ENCODE data around the gene FBXW5. TPM values are rescaled to one million over a fixed set of nuclear protein-coding genes. Genes with fewer than 3 reads are reported as not detected.

The FBXW5 gene
- total and polyA plus RNA-seq, 8 donors = 47.7 to 435 (median 120) TPM

- WGBS, 5 donors = 39 to 65% (median 45%) methylated on average over 19 to 26 of the region's 26 CpGs
- intact Hi-C loops (cut with DNase I; ENCODE audit: low total_unique reads) = loop anchor here (10.0 kb wide), 1 partner anchor 92 kb away; the partner anchor contains the start of gene MAMDC4
- no peaks in the 10 kb centered on the region for H3K9me3 ChIP-seq
- peak overlapping the region; percentile 4 to 42 (median 36) for H3K27ac ChIP-seq
- H3K4me3 ChIP-seq = no peak overlapping the region
- no peaks in the 10 kb centered on the region for H3K27me3 ChIP-seq
- TF ChIP-seq POLR2AphosphoS5 (IDR thresholded peaks at IDR 0.05) = no peak
- no peak for TF ChIP-seq EP300 (IDR thresholded peaks at IDR 0.05)
- no peak for TF ChIP-seq POLR2A (IDR thresholded peaks at IDR 0.05)
- DNase-seq = peak in 1 of 2 donors; percentile 27
- peaks cover 8 to 10% (median 10%) of the 10 kb centered on the region in 4 donors for H3K36me3 ChIP-seq
- H3K4me1 ChIP-seq = peaks cover 44 to 73% (median 70%) of the 10 kb centered on the region in 4 donors
These were observed 2.7 kb upstream of the FBXW5 start for GRCh38 chr9:136947028-136947891.

- DNase-seq = peak in 1 of 2 donors; percentile 35
- intact Hi-C loops (cut with DNase I; ENCODE audit: low total_unique reads) = loop anchor here (10.0 kb wide), 1 partner anchor 92 kb away; the partner anchor contains the start of gene MAMDC4
- TF ChIP-seq EP300 (IDR thresholded peaks at IDR 0.05) = no peak
- no peak for TF ChIP-seq POLR2A (IDR thresholded peaks at IDR 0.05)
- TF ChIP-seq CTCF (IDR thresholded peaks at IDR 0.05) = no peak
- TF ChIP-seq POLR2AphosphoS5 (IDR thresholded peaks at IDR 0.05) = no peak
- Histone ChIP-seq H3K36me3 (peaks cover 16 to 18% (median 18%) of the 10 kb centered on the region in 4 donors), H3K27me3 (no peaks in the 10 kb centered on the region), H3K9me3 (no peaks in the 10 kb centered on the region), H3K27ac (peak overlapping the region in 1 of 5 donors; percentile 42), H3K4me3 (no peak overlapping the region), H3K4me1 (peaks cover 44 to 75% (median 68%) of the 10 kb centered on the region in 4 donors)
- WGBS, 5 donors = 69 to 81% (median 73%) methylated on average over 19 to 27 of the region's 27 CpGs
These were observed 1.9 kb upstream of the FBXW5 start for GRCh38 chr9:136946228-136947027.

DNA sequence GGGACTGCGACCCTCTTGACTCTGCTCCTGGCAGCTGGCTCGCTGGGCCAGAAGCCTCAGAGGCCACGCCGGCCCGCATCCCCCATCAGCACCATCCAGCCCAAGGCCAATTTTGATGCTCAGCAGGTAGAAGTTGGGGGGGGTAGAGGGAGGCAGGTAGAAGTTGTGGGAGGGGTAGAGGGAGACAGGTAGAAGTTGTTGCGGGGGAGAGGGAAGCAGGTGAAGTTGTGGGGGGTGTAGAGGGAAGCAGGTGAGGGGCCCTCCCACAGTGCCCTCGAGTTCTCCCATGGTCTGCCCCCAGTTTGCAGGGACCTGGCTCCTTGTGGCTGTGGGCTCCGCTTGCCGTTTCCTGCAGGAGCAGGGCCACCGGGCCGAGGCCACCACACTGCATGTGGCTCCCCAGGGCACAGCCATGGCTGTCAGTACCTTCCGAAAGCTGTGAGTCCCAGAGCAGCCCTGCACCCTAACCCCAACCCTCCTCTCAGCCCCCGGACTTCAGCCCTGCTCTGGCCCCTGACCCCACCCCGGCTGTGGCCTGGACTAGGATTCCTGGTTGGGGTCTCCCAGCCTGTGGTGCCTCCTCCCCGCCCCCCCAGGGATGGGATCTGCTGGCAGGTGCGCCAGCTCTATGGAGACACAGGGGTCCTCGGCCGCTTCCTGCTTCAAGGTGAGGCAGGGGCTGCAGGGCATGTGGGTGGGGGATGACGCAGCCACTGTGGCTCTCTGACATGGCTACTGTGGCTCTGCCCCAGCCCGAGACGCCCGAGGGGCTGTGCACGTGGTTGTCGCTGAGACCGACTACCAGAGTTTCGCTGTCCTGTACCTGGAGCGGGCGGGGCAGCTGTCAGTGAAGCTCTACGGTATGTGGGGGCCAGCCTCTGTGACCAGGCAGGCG, 1.0 kb upstream of the FBXW5 start:
- Histone ChIP-seq H3K36me3 (peaks cover 24 to 27% (median 27%) of the 10 kb centered on the region in 4 donors), H3K4me3 (peak overlapping the region in 1 of 4 donors; percentile 99), H3K27ac (no peak overlapping the region), H3K4me1 (peaks cover 39 to 66% (median 63%) of the 10 kb centered on the region in 4 donors), H3K27me3 (no peaks in the 10 kb centered on the region), H3K9me3 (no peaks in the 10 kb centered on the region)
- intact Hi-C loops (cut with DNase I; ENCODE audit: low total_unique reads) = loop anchor here (10.0 kb wide), 1 partner anchor 91 kb away; the partner anchor contains the start of gene MAMDC4
- peak in 1 of 2 donors; percentile 35 for DNase-seq
- no peak for TF ChIP-seq POLR2AphosphoS5 (IDR thresholded peaks at IDR 0.05)
- no peak for TF ChIP-seq POLR2A (IDR thresholded peaks at IDR 0.05)
- TF ChIP-seq EP300 (IDR thresholded peaks at IDR 0.05) = no peak
- TF ChIP-seq CTCF (IDR thresholded peaks at IDR 0.05) = no peak
- WGBS, 5 donors = 81 to 87% (median 83%) methylated on average over 14 to 30 of the region's 30 CpGs

DNA sequence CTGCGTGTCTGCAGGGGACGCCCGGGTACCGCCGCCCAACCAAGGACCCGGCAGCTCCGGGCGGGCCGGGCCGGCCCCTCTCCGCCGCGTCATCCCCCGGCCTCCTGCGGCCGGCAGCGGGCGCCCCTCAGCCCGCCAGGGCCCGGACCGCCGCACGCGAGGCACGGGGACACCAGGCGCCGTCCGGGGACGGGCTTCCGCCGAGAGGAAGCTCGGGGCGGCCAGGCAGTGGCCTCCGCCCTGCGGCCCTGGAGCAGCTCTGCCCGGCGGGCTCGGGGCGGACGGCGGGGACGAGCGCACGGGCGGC, 373 bp downstream of the FBXW5 start:
- Histone ChIP-seq H3K27ac (peak overlapping the region; percentile 80 to 96 (median 87)), H3K27me3 (no peaks in the 10 kb centered on the region), H3K4me1 (peaks cover 31 to 53% (median 51%) of the 10 kb centered on the region in 4 donors), H3K36me3 (peaks cover 35 to 41% (median 41%) of the 10 kb centered on the region in 4 donors), H3K9me3 (no peaks in the 10 kb centered on the region), H3K4me3 (peak overlapping the region; percentile 84 to 99 (median 91))
- intact Hi-C loops (cut with DNase I; ENCODE audit: low total_unique reads) = loop anchor here (10.0 kb wide), 1 partner anchor 89 kb away; the partner anchor contains the start of gene MAMDC4
- 0 to 1% (median 0%) methylated on average over 14 to 45 of the region's 45 CpGs; no CpG with 5 or more reads in 1 of the 5 donors for WGBS, 5 donors
- peak in 1 of 2 donors; percentile 49 for DNase-seq
- TF ChIP-seq EP300 (IDR thresholded peaks at IDR 0.05) (no peak), POLR2A (IDR thresholded peaks at IDR 0.05) (no peak), CTCF (IDR thresholded peaks at IDR 0.05) (no peak), POLR2AphosphoS5 (IDR thresholded peaks at IDR 0.05) (no peak)

Measured in stomach (tissue), 9 donors.